T-helper 9 cell (primary cell): Measurements from ENCODE around the gene IMPA2.
A peak's percentile ranks its signal among the peaks of the same experiment; 100 is the strongest.

Source experiments
- DNase-seq: peaks from one replicate; pipeline ENCODE4 v3.0.0-alpha.2; 2020

IMPA2 gene

GRCh38 chr18:11991021-11991795, 9.9 kb downstream of the IMPA2 start:
- no peak for DNase-seq

GRCh38 chr18:11992096-11992790, 10.9 kb downstream of the IMPA2 start:
- no peak for DNase-seq

GRCh38 chr18:11993264-11993916, 12.1 kb downstream of the IMPA2 start:
- no peak for DNase-seq

GRCh38 chr18:11994336-11994702, 13.0 kb downstream of the IMPA2 start:
- no peak for DNase-seq

GRCh38 chr18:11994703-11995444, 13.6 kb downstream of the IMPA2 start:
- no peak for DNase-seq

GRCh38 chr18:11995445-11996189, 14.3 kb downstream of the IMPA2 start:
- peak; percentile 48 for DNase-seq

- DNase-seq: no peak
These were observed 15.0 kb downstream of the IMPA2 start for GRCh38 chr18:11996190-11996754.

- no peak for DNase-seq
These were observed 15.6 kb downstream of the IMPA2 start for GRCh38 chr18:11996907-11997306.

GRCh38 chr18:11997466-11997865, 16.2 kb downstream of the IMPA2 start:
- no peak for DNase-seq

GRCh38 chr18:11998193-11998592, 16.9 kb downstream of the IMPA2 start:
- DNase-seq: no peak

- DNase-seq: no peak
These were observed 18.1 kb downstream of the IMPA2 start for GRCh38 chr18:11999429-11999828.

GRCh38 chr18:12000072-12000659, 18.9 kb downstream of the IMPA2 start:
- DNase-seq: no peak

GRCh38 chr18:12001421-12001820, 20.1 kb downstream of the IMPA2 start:
- no peak for DNase-seq

GRCh38 chr18:12003894-12004293, 22.6 kb downstream of the IMPA2 start:
- DNase-seq: no peak

- DNase-seq: no peak
These were observed 24.5 kb downstream of the IMPA2 start for GRCh38 chr18:12005538-12006487.

- DNase-seq: no peak
These were observed 25.2 kb downstream of the IMPA2 start for GRCh38 chr18:12006488-12006840.

GRCh38 chr18:12007063-12007462, 25.8 kb downstream of the IMPA2 start:
- no peak for DNase-seq

GRCh38 chr18:12008181-12008767, 27.0 kb downstream of the IMPA2 start:
- no peak for DNase-seq

- no peak for DNase-seq
These were observed 27.7 kb downstream of the IMPA2 start for GRCh38 chr18:12008842-12009580.
